CD14-positive monocyte (primary cell): Measurements from ENCODE around the gene PPM1H. TPM values are rescaled to one million over a fixed set of nuclear protein-coding genes. Genes with fewer than 3 reads are reported as not detected.

ENCODE experiments used
- DNase-seq, 3 donors: peaks; one replicate each; pipeline ENCODE4 v3.0.0-alpha.2; 2011 to 2022
- H2AFZ ChIP-seq: 2 replicates; pipeline ENCODE4 v1.6.0; 2012; ENCODE audit warnings: mild to moderate bottlenecking, low read depth, low read length, inconsistent platforms; ENCODE audit not compliant: insufficient read depth, poor library complexity, severe bottlenecking
- H3K27ac ChIP-seq, 2 donors: 1 replicate in 1 of 2; 2 replicates in 1 of 2; pipeline ENCODE4 v1.5.1; 2012 to 2013; ENCODE audit warnings: low read length in 2 of 2, control low read depth in 1 of 2, inconsistent platforms in 1 of 2, low read depth in 1 of 2, mild to moderate bottlenecking in 1 of 2
- H3K27me3 ChIP-seq, 2 donors: one replicate each; pipeline versions ENCODE4 v1.6.0 to v1.6.1; 2011 to 2013; ENCODE audit warnings: low read length in 2 of 2; ENCODE audit not compliant: control insufficient read depth in 2 of 2, insufficient read depth in 2 of 2
- H3K36me3 ChIP-seq, 2 donors: replicated peaks in 1 of 2; 1 replicate in 1 of 2; 2 replicates in 1 of 2; pipeline versions ENCODE4 v1.5.1 to v1.6.1; 2012 to 2013; ENCODE audit warnings: low read length in 2 of 2, control low read depth in 1 of 2, inconsistent platforms in 1 of 2, mild to moderate bottlenecking in 1 of 2; ENCODE audit not compliant: insufficient read depth in 2 of 2, control insufficient read depth in 1 of 2
- H3K4me1 ChIP-seq, 2 donors: 1 replicate in 1 of 2; 2 replicates in 1 of 2; pipeline versions ENCODE4 v1.5.1 to v1.6.1; 2012 to 2013; ENCODE audit warnings: low read length in 2 of 2, control low read depth in 1 of 2, inconsistent platforms in 1 of 2, mild to moderate bottlenecking in 1 of 2, moderate library complexity in 1 of 2; ENCODE audit not compliant: insufficient read depth in 2 of 2, control insufficient read depth in 1 of 2
- H3K4me2 ChIP-seq: replicated peaks from 2 replicates; pipeline ENCODE3; 2012; ENCODE audit warnings: low read length, moderate library complexity, mild to moderate bottlenecking; ENCODE audit not compliant: poor library complexity, severe bottlenecking; ENCODE audit errors: extremely low read depth
- H3K4me3 ChIP-seq, 3 experiments: fragments of 200-600 bp in 1 of 3; sonication (generic) in 1 of 3; replicated peaks in 1 of 3; 1 replicate in 2 of 3; 2 replicates in 1 of 3; pipeline ENCODE4 v1.5.1; 2011 to 2013; ENCODE audit warnings: low read length in 3 of 3, mild to moderate bottlenecking in 3 of 3, control low read depth in 2 of 3, low read depth in 2 of 3, inconsistent platforms in 1 of 3, moderate library complexity in 1 of 3
- H3K79me2 ChIP-seq: 2 replicates; pipeline ENCODE4 v1.6.0; 2012; ENCODE audit warnings: mild to moderate bottlenecking, control low read depth, inconsistent platforms, low read length, moderate library complexity; ENCODE audit not compliant: insufficient read depth
- H3K9ac ChIP-seq: 2 replicates; pipeline ENCODE4 v1.6.0; 2017; ENCODE audit warnings: low read length, mild to moderate bottlenecking; ENCODE audit not compliant: insufficient read depth, poor library complexity, severe bottlenecking
- H3K9me3 ChIP-seq, 2 donors: replicated peaks in 1 of 2; 1 replicate in 1 of 2; 2 replicates in 1 of 2; pipeline versions ENCODE4 v1.5.1 to v1.6.1; 2012 to 2013; ENCODE audit warnings: low read length in 2 of 2, control low read depth in 1 of 2; ENCODE audit not compliant: control insufficient read depth in 1 of 2, insufficient read depth in 1 of 2
- H4K20me1 ChIP-seq: 2 replicates; pipeline ENCODE4 v1.6.0; 2012; ENCODE audit warnings: mild to moderate bottlenecking, low read length, control low read depth, moderate library complexity; ENCODE audit not compliant: insufficient read depth
- H3K27ac Mint-ChIP-seq, 7 donors: one replicate each; pipeline ENCODE4 v1.8.0; 2020; ENCODE audit warnings: mild to moderate bottlenecking in 7 of 7, mixed read lengths in 7 of 7, moderate library complexity in 6 of 7, inconsistent platforms in 2 of 7
- H3K27me3 Mint-ChIP-seq, 3 donors: one replicate each; pipeline ENCODE4 v1.8.0; 2021 to 2022; ENCODE audit warnings: low read depth in 3 of 3, mild to moderate bottlenecking in 3 of 3, mixed read lengths in 3 of 3, moderate library complexity in 3 of 3, inconsistent platforms in 1 of 3
- H3K36me3 Mint-ChIP-seq, 2 donors: one replicate each; pipeline ENCODE4 v1.8.0; 2020; ENCODE audit warnings: mixed read lengths in 2 of 2, inconsistent platforms in 1 of 2, mild to moderate bottlenecking in 1 of 2
- H3K4me1 Mint-ChIP-seq: one replicate; pipeline ENCODE4 v1.8.0; 2020; ENCODE audit warnings: mild to moderate bottlenecking, mixed read lengths
- H3K4me3 Mint-ChIP-seq, 2 donors: one replicate each; pipeline ENCODE4 v1.8.0; 2020; ENCODE audit warnings: mild to moderate bottlenecking in 2 of 2, mixed read lengths in 2 of 2, moderate library complexity in 1 of 2
- H3K9me3 Mint-ChIP-seq, 7 donors: one replicate each; pipeline ENCODE4 v1.8.0; 2020 to 2022; ENCODE audit warnings: mixed read lengths in 7 of 7, mild to moderate bottlenecking in 6 of 7, moderate library complexity in 6 of 7, inconsistent platforms in 2 of 7
- WGBS: methylation state at CpG from one replicate; pipeline ENCODE4 v1.1.5; 2013; ENCODE audit warnings: missing lambda C conversion rate; ENCODE audit not compliant: insufficient coverage; 5-methylcytosine and 5-hydroxymethylcytosine counted together
- intact Hi-C, 2 donors: fragments of 100-400 bp; cut with micrococcal nuclease; formaldehyde crosslinking; loops; one replicate each; pipeline versions ENCODE4 v1.15.0 to v1.15.1; 2023
- polyA plus RNA-seq, 3 donors: library from polyadenylated mRNA; depleted of rRNA in 1 of 3; unstranded in 2 of 3; stranded (reverse) in 1 of 3; fragments of 300-500 nt in 2 of 3; fragments of >200 nt in 1 of 3; fragmentation: Illumina TruSeq in 2 of 3; gene quantifications; 1 replicate in 2 of 3; 2 replicates in 1 of 3; pipeline ENCODE4 v1.2.3, GENCODE V29; 2012 to 2021
- TF ChIP-seq, protein P1 (sequence below): fragments of 200-600 bp; IDR thresholded peaks from one replicate; pipeline ENCODE4 v1.8.0; 2022; ENCODE audit warnings: antibody characterized with exemption, mild to moderate bottlenecking

Gene PPM1H
- polyA plus RNA-seq, 3 donors, result 1.5 to 2.8 (median 1.9) TPM

DNA sequence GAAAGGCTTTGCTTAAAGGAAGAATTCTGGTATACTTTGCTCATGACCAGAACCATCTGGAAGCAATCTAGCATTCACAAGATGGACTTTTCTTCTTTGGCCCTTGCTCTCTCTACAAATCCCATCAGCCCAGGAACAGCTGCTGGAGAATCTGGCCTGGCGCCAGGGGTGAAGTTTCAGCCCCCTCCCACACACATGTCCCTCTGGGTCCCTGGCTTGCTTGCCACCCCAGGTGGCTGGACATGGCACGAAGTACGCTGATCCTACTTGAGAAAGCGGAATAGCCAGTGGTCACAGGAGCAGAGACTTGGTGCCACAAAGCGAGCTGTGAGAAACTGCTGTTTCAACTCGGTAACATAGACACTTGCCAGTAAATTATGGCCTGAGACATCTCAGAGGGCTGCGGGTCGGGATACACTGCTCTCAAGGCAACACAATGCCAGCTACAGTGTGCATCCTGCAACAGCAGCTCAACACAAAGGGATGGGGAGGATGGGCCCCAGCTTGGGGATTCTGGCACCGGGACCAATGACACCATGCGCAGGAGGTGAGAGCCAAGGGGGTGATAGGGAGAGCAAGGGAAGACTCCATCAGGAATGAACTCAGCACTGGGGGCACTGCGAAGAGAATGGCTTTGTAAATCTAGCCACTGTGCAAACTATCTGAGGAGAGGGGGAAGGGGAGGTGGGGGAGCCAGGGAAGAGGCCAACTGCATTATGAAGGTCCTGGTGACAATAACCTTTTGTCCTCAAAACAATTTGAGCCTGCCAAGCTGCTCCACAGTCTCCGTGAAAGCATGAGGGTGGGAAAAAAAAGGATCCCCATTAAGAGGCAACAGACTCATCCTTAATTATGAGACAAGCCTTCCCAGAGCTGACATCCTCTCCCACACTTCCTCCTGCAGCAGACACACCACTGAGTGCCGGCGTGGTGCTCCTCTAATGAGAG, 219.9 kb downstream of the PPM1H start:
- H4K20me1 ChIP-seq, result no peaks in the 10 kb centered on the region

DNA sequence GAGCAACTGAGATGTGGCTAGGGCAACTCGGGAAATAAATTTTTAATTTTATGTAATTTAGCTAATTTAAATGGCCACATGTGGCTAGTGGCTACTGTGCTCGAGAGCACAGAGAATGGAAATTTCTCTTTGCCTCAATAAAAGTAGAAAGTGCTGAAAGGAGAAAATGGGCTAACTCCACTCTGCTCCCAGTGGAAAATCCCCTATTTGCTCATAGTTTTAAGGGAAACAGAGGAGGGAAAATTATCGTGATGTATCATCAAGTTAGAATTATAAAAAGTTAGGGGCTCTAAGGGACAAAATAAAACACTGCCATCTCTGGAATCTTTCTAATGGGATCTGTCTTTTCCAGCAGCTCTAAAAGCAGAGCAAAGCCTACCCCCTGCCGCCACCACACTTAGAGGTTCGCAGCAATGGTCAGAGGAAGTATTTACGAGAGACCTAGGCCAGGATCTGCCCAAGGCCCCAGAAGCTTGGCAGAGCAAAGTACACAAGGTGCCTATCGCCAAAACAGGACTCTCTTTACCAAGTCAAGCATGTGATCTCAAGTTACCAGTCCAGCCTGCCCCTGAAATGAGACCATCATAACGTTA, 220.7 kb downstream of the PPM1H start:
- H3K4me2 ChIP-seq, result no peak overlapping the region
- no peaks in the 10 kb centered on the region for H3K27me3 ChIP-seq
- H4K20me1 ChIP-seq, result no peaks in the 10 kb centered on the region
- Mint-ChIP-seq H3K36me3 (peaks cover 3 to 7% of the 10 kb centered on the region in 2 donors), H3K27me3 (no peaks in the 10 kb centered on the region), H3K4me1 (peaks cover 18% of the 10 kb centered on the region), H3K9me3 (no peaks in the 10 kb centered on the region), H3K4me3 (no peak overlapping the region), H3K27ac (peak overlapping the region in 1 of 7 donors; percentile 18)
- no peak for DNase-seq
- H3K36me3 ChIP-seq, result no peaks in the 10 kb centered on the region
- no peak overlapping the region for H3K27ac ChIP-seq
- H2AFZ ChIP-seq, result no peak overlapping the region
- H3K4me1 ChIP-seq, result peaks cover 10 to 11% of the 10 kb centered on the region in 2 donors
- TF ChIP-seq, protein P1, sequence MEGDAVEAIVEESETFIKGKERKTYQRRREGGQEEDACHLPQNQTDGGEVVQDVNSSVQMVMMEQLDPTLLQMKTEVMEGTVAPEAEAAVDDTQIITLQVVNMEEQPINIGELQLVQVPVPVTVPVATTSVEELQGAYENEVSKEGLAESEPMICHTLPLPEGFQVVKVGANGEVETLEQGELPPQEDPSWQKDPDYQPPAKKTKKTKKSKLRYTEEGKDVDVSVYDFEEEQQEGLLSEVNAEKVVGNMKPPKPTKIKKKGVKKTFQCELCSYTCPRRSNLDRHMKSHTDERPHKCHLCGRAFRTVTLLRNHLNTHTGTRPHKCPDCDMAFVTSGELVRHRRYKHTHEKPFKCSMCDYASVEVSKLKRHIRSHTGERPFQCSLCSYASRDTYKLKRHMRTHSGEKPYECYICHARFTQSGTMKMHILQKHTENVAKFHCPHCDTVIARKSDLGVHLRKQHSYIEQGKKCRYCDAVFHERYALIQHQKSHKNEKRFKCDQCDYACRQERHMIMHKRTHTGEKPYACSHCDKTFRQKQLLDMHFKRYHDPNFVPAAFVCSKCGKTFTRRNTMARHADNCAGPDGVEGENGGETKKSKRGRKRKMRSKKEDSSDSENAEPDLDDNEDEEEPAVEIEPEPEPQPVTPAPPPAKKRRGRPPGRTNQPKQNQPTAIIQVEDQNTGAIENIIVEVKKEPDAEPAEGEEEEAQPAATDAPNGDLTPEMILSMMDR, result no peak
- H3K79me2 ChIP-seq, result no peaks in the 10 kb centered on the region
- H3K4me3 ChIP-seq, result no peak overlapping the region
- 96% methylated on average over 5 of the region's 8 CpGs for WGBS
- H3K9ac ChIP-seq, result no peak overlapping the region
- H3K9me3 ChIP-seq, result no peaks in the 10 kb centered on the region
- intact Hi-C loops, result no loop called here

More for the DNA sequence above, 219.9 kb downstream of the PPM1H start:
- peaks cover 0 to 3% of the 10 kb centered on the region in 2 donors for H3K36me3 ChIP-seq
- no peaks in the 10 kb centered on the region for H3K27me3 Mint-ChIP-seq
- H3K4me1 ChIP-seq, result peaks cover 3% of the 10 kb centered on the region in 2 donors
- H3K4me1 Mint-ChIP-seq, result peaks cover 11% of the 10 kb centered on the region
- DNase-seq, result no peak
- TF ChIP-seq, protein P1, result no peak
- H3K27ac ChIP-seq, result no peak overlapping the region
- intact Hi-C loops, result no loop called here
- no peak overlapping the region for H3K4me2 ChIP-seq
- no peaks in the 10 kb centered on the region for H3K9me3 Mint-ChIP-seq
- no peaks in the 10 kb centered on the region for H3K27me3 ChIP-seq
- H3K27ac Mint-ChIP-seq, result peak overlapping the region in 1 of 7 donors; percentile 5
- no peak overlapping the region for H3K4me3 ChIP-seq
- no peaks in the 10 kb centered on the region for H3K9me3 ChIP-seq
- no peaks in the 10 kb centered on the region for H3K79me2 ChIP-seq
- peaks cover 10 to 13% of the 10 kb centered on the region in 2 donors for H3K36me3 Mint-ChIP-seq
- no peak overlapping the region for H3K9ac ChIP-seq
- WGBS, result 90% methylated on average over 13 of the region's 14 CpGs
- no peak overlapping the region for H2AFZ ChIP-seq
- no peak overlapping the region for H3K4me3 Mint-ChIP-seq
